CD14-positive monocyte (primary cell): ENCODE results near the gene LACC1. TPM values are rescaled to one million over a fixed set of nuclear protein-coding genes. Genes with fewer than 3 reads are reported as not detected.
A peak's percentile ranks its signal among the peaks of the same experiment; 100 is the strongest.

Experiments used
- DNase-seq, 3 donors: peaks; one replicate each; pipeline ENCODE4 v3.0.0-alpha.2; 2011 to 2022
- H2AFZ ChIP-seq: 2 replicates; pipeline ENCODE4 v1.6.0; 2012; ENCODE audit warnings: mild to moderate bottlenecking, low read depth, low read length, inconsistent platforms; ENCODE audit not compliant: insufficient read depth, poor library complexity, severe bottlenecking
- H3K27ac ChIP-seq, 2 donors: 1 replicate in 1 of 2; 2 replicates in 1 of 2; pipeline ENCODE4 v1.5.1; 2012 to 2013; ENCODE audit warnings: low read length in 2 of 2, control low read depth in 1 of 2, inconsistent platforms in 1 of 2, low read depth in 1 of 2, mild to moderate bottlenecking in 1 of 2
- H3K27me3 ChIP-seq, 2 donors: one replicate each; pipeline versions ENCODE4 v1.6.0 to v1.6.1; 2011 to 2013; ENCODE audit warnings: low read length in 2 of 2; ENCODE audit not compliant: control insufficient read depth in 2 of 2, insufficient read depth in 2 of 2
- H3K36me3 ChIP-seq, 2 donors: replicated peaks in 1 of 2; 1 replicate in 1 of 2; 2 replicates in 1 of 2; pipeline versions ENCODE4 v1.5.1 to v1.6.1; 2012 to 2013; ENCODE audit warnings: low read length in 2 of 2, control low read depth in 1 of 2, inconsistent platforms in 1 of 2, mild to moderate bottlenecking in 1 of 2; ENCODE audit not compliant: insufficient read depth in 2 of 2, control insufficient read depth in 1 of 2
- H3K4me1 ChIP-seq, 2 donors: 1 replicate in 1 of 2; 2 replicates in 1 of 2; pipeline versions ENCODE4 v1.5.1 to v1.6.1; 2012 to 2013; ENCODE audit warnings: low read length in 2 of 2, control low read depth in 1 of 2, inconsistent platforms in 1 of 2, mild to moderate bottlenecking in 1 of 2, moderate library complexity in 1 of 2; ENCODE audit not compliant: insufficient read depth in 2 of 2, control insufficient read depth in 1 of 2
- H3K4me2 ChIP-seq: replicated peaks from 2 replicates; pipeline ENCODE3; 2012; ENCODE audit warnings: low read length, moderate library complexity, mild to moderate bottlenecking; ENCODE audit not compliant: poor library complexity, severe bottlenecking; ENCODE audit errors: extremely low read depth
- H3K4me3 ChIP-seq, 3 experiments: fragments of 200-600 bp in 1 of 3; sonication (generic) in 1 of 3; replicated peaks in 1 of 3; 1 replicate in 2 of 3; 2 replicates in 1 of 3; pipeline ENCODE4 v1.5.1; 2011 to 2013; ENCODE audit warnings: low read length in 3 of 3, mild to moderate bottlenecking in 3 of 3, control low read depth in 2 of 3, low read depth in 2 of 3, inconsistent platforms in 1 of 3, moderate library complexity in 1 of 3
- H3K79me2 ChIP-seq: 2 replicates; pipeline ENCODE4 v1.6.0; 2012; ENCODE audit warnings: mild to moderate bottlenecking, control low read depth, inconsistent platforms, low read length, moderate library complexity; ENCODE audit not compliant: insufficient read depth
- H3K9ac ChIP-seq: 2 replicates; pipeline ENCODE4 v1.6.0; 2017; ENCODE audit warnings: low read length, mild to moderate bottlenecking; ENCODE audit not compliant: insufficient read depth, poor library complexity, severe bottlenecking
- H3K9me3 ChIP-seq, 2 donors: replicated peaks in 1 of 2; 1 replicate in 1 of 2; 2 replicates in 1 of 2; pipeline versions ENCODE4 v1.5.1 to v1.6.1; 2012 to 2013; ENCODE audit warnings: low read length in 2 of 2, control low read depth in 1 of 2; ENCODE audit not compliant: control insufficient read depth in 1 of 2, insufficient read depth in 1 of 2
- H4K20me1 ChIP-seq: 2 replicates; pipeline ENCODE4 v1.6.0; 2012; ENCODE audit warnings: mild to moderate bottlenecking, low read length, control low read depth, moderate library complexity; ENCODE audit not compliant: insufficient read depth
- H3K27ac Mint-ChIP-seq, 7 donors: one replicate each; pipeline ENCODE4 v1.8.0; 2020; ENCODE audit warnings: mild to moderate bottlenecking in 7 of 7, mixed read lengths in 7 of 7, moderate library complexity in 6 of 7, inconsistent platforms in 2 of 7
- H3K27me3 Mint-ChIP-seq, 3 donors: one replicate each; pipeline ENCODE4 v1.8.0; 2021 to 2022; ENCODE audit warnings: low read depth in 3 of 3, mild to moderate bottlenecking in 3 of 3, mixed read lengths in 3 of 3, moderate library complexity in 3 of 3, inconsistent platforms in 1 of 3
- H3K36me3 Mint-ChIP-seq, 2 donors: one replicate each; pipeline ENCODE4 v1.8.0; 2020; ENCODE audit warnings: mixed read lengths in 2 of 2, inconsistent platforms in 1 of 2, mild to moderate bottlenecking in 1 of 2
- H3K4me1 Mint-ChIP-seq: one replicate; pipeline ENCODE4 v1.8.0; 2020; ENCODE audit warnings: mild to moderate bottlenecking, mixed read lengths
- H3K4me3 Mint-ChIP-seq, 2 donors: one replicate each; pipeline ENCODE4 v1.8.0; 2020; ENCODE audit warnings: mild to moderate bottlenecking in 2 of 2, mixed read lengths in 2 of 2, moderate library complexity in 1 of 2
- H3K9me3 Mint-ChIP-seq, 7 donors: one replicate each; pipeline ENCODE4 v1.8.0; 2020 to 2022; ENCODE audit warnings: mixed read lengths in 7 of 7, mild to moderate bottlenecking in 6 of 7, moderate library complexity in 6 of 7, inconsistent platforms in 2 of 7
- CTCF ChIP-seq: fragments of 200-600 bp; IDR thresholded peaks from one replicate; pipeline ENCODE4 v1.8.0; 2022; ENCODE audit warnings: antibody characterized with exemption, mild to moderate bottlenecking
- WGBS: methylation state at CpG from one replicate; pipeline ENCODE4 v1.1.5; 2013; ENCODE audit warnings: missing lambda C conversion rate; ENCODE audit not compliant: insufficient coverage; 5-methylcytosine and 5-hydroxymethylcytosine counted together
- intact Hi-C, 2 donors: fragments of 100-400 bp; cut with micrococcal nuclease; formaldehyde crosslinking; loops; one replicate each; pipeline versions ENCODE4 v1.15.0 to v1.15.1; 2023
- polyA plus RNA-seq, 3 donors: library from polyadenylated mRNA; depleted of rRNA in 1 of 3; unstranded in 2 of 3; stranded (reverse) in 1 of 3; fragments of 300-500 nt in 2 of 3; fragments of >200 nt in 1 of 3; fragmentation: Illumina TruSeq in 2 of 3; gene quantifications; 1 replicate in 2 of 3; 2 replicates in 1 of 3; pipeline ENCODE4 v1.2.3, GENCODE V29; 2012 to 2021

LACC1 gene
- polyA plus RNA-seq, 3 donors: 2.6 to 7.7 (median 5.9) TPM

- Histone ChIP-seq H3K9ac (peak overlapping the region; percentile 99), H3K36me3 (peaks cover 4 to 28% of the 10 kb centered on the region in 2 donors), H3K4me3 (peak overlapping the region; percentile 38 to 65 (median 46)), H4K20me1 (no peaks in the 10 kb centered on the region), H3K4me2 (peak overlapping the region; percentile 68), H3K27ac (peak overlapping the region; percentile 97 to 98), H3K79me2 (no peaks in the 10 kb centered on the region), H3K9me3 (no peaks in the 10 kb centered on the region), H2AFZ (peak overlapping the region; percentile 55), H3K27me3 (peaks cover 0 to 2% of the 10 kb centered on the region in 2 donors), H3K4me1 (peaks cover 24 to 27% of the 10 kb centered on the region in 2 donors)
- H3K9me3 Mint-ChIP-seq: peaks cover 0 to 2% (median 0%) of the 10 kb centered on the region in 7 donors
- intact Hi-C loops: loop anchor here in 1 of 2 donors (5.0 kb wide), 2 partner anchors 262 to 697 kb away; partner anchors contain the start of gene TSC22D1
- H3K27me3 Mint-ChIP-seq: peaks cover 4 to 6% (median 5%) of the 10 kb centered on the region in 3 donors
- H3K4me1 Mint-ChIP-seq: peaks cover 31% of the 10 kb centered on the region
- peak overlapping the region; percentile 85 to 96 for H3K4me3 Mint-ChIP-seq
- DNase-seq: peak in 2 of 3 donors; percentile 6 to 21
- WGBS: 59% methylated on average over 7 of the region's 15 CpGs
- H3K36me3 Mint-ChIP-seq: peaks cover 27 to 28% of the 10 kb centered on the region in 2 donors
- no peak for TF ChIP-seq CTCF
- peak overlapping the region; percentile 98 to 100 (median 99) for H3K27ac Mint-ChIP-seq
Measured at GRCh38 chr13:43880214-43880855, 631 bp downstream of the LACC1 start.

- Histone ChIP-seq H3K27me3 (no peaks in the 10 kb centered on the region), H3K4me2 (no peak overlapping the region)
- intact Hi-C loops: loop anchor here in 1 of 2 donors (5.0 kb wide), 2 partner anchors 261 to 696 kb away; partner anchors contain the start of gene TSC22D1
Measured at GRCh38 chr13:43880926-43881325, 1.2 kb downstream of the LACC1 start.

More at GRCh38 chr13:43880926-43881325, 1.2 kb downstream of the LACC1 start:
- Mint-ChIP-seq H3K9me3 (peaks cover 0 to 2% (median 0%) of the 10 kb centered on the region in 7 donors), H3K27me3 (peaks cover 2 to 6% (median 5%) of the 10 kb centered on the region in 3 donors), H3K4me3 (no peak overlapping the region), H3K36me3 (peaks cover 33 to 34% of the 10 kb centered on the region in 2 donors), H3K4me1 (peaks cover 31% of the 10 kb centered on the region), H3K27ac (no peak overlapping the region)
- Histone ChIP-seq H3K9ac (no peak overlapping the region), H3K4me3 (no peak overlapping the region), H3K9me3 (no peaks in the 10 kb centered on the region), H3K79me2 (no peaks in the 10 kb centered on the region), H3K27ac (no peak overlapping the region), H3K4me1 (peaks cover 24 to 27% of the 10 kb centered on the region in 2 donors), H2AFZ (no peak overlapping the region), H4K20me1 (no peaks in the 10 kb centered on the region), H3K36me3 (peaks cover 7 to 34% of the 10 kb centered on the region in 2 donors)
- DNase-seq: no peak
- TF ChIP-seq CTCF: no peak
